Measurements from ENCODE around the gene LSS.

LSS gene

GRCh38 chr21:46228345-46229051 is at the start of gene LSS:
Gene LSS, minus strand, starts transcription at chr21:46228774. Its CDS starts 29 bp downstream, at chr21:46228745.
- DNase-seq (ENCODE audit: low spot score): peak; percentile 98

GRCh38 chr21:46274797-46275390 is 46.3 kb upstream of the LSS start:
- DNase-seq (ENCODE audit: low spot score): no peak

- no peak for DNase-seq (ENCODE audit: low spot score)
Observed at GRCh38 chr21:46273341-46273740, 44.8 kb upstream of the LSS start.

GRCh38 chr21:46269466-46269865 is 40.9 kb upstream of the LSS start:
- no peak for DNase-seq (ENCODE audit: low spot score)

- no peak for DNase-seq (ENCODE audit: low spot score)
Observed at GRCh38 chr21:46268371-46268770, 39.8 kb upstream of the LSS start.

GRCh38 chr21:46266946-46267345 is 38.4 kb upstream of the LSS start:
- DNase-seq (ENCODE audit: low spot score): no peak

GRCh38 chr21:46265736-46266525 is 37.4 kb upstream of the LSS start:
- no peak for DNase-seq (ENCODE audit: low spot score)

- no peak for DNase-seq (ENCODE audit: low spot score)
Observed at GRCh38 chr21:46264690-46265144, 36.1 kb upstream of the LSS start.

- DNase-seq (ENCODE audit: low spot score): no peak
Observed at GRCh38 chr21:46264046-46264689, 35.6 kb upstream of the LSS start.

GRCh38 chr21:46256501-46256994 is 28.0 kb upstream of the LSS start:
- peak; percentile 63 for DNase-seq (ENCODE audit: low spot score)

- DNase-seq (ENCODE audit: low spot score): no peak
Observed at GRCh38 chr21:46255758-46256337, 27.3 kb upstream of the LSS start.

GRCh38 chr21:46255166-46255565 is 26.6 kb upstream of the LSS start:
- no peak for DNase-seq (ENCODE audit: low spot score)

- DNase-seq (ENCODE audit: low spot score): no peak
Observed at GRCh38 chr21:46254208-46254975, 25.8 kb upstream of the LSS start.

- DNase-seq (ENCODE audit: low spot score): no peak
Observed at GRCh38 chr21:46253610-46254124, 25.1 kb upstream of the LSS start.

GRCh38 chr21:46252840-46253239 is 24.3 kb upstream of the LSS start:
- no peak for DNase-seq (ENCODE audit: low spot score)

GRCh38 chr21:46250146-46250725 is 21.7 kb upstream of the LSS start:
- no peak for DNase-seq (ENCODE audit: low spot score)

- no peak for DNase-seq (ENCODE audit: low spot score)
Observed at GRCh38 chr21:46248827-46249226, 20.3 kb upstream of the LSS start.

GRCh38 chr21:46248422-46248782 is 19.8 kb upstream of the LSS start:
- no peak for DNase-seq (ENCODE audit: low spot score)

GRCh38 chr21:46247699-46248421 is 19.3 kb upstream of the LSS start:
- DNase-seq (ENCODE audit: low spot score): no peak

GRCh38 chr21:46246345-46246744 is 17.8 kb upstream of the LSS start:
- no peak for DNase-seq (ENCODE audit: low spot score)
